ENCODE results near the gene CRYBB1. TPM values are rescaled to one million over a fixed set of nuclear protein-coding genes. Genes with fewer than 3 reads are reported as not detected.

CRYBB1 gene
- total and polyA plus RNA-seq, 2 experiments from 2014 or later, result 1.6 to 3.7 TPM

GRCh38 chr22:26623984-26624383, 6.2 kb upstream of the CRYBB1 start:
- Mint-ChIP-seq H3K9me3 (no peaks in the 10 kb centered on the region; the same call in 2 of the 3 replicates), H3K27ac (no peak overlapping the region), H3K4me1 (peaks cover 10% of the 10 kb centered on the region; the same call in 2 of the 3 replicates), H3K27me3 (ENCODE audit: insufficient read depth, low read depth, poor library complexity) (peaks cover 6% of the 10 kb centered on the region), H3K36me3 (ENCODE audit: low read depth) (no peaks in the 10 kb centered on the region; the same call in 2 of the 3 replicates), H3K4me3 (no peak overlapping the region)
- Histone ChIP-seq H3K4me2 (no peak overlapping the region), H3K36me3 (ENCODE audit: insufficient read depth) (no peaks in the 10 kb centered on the region; the same call in 1 of the 2 replicates), H3K9me2 (ENCODE audit: insufficient read depth) (no peaks in the 10 kb centered on the region), H3K27ac (ENCODE audit: low read depth) (no peak overlapping the region), H2AFZ (no peak overlapping the region), H3F3A (replicated peaks; ENCODE audit: low read depth) (0 out of 2 replicates have a peak, but pooled peaks cover 4% of the 10 kb centered on the region), H3K79me2 (replicated peaks; ENCODE audit: insufficient read depth) (no peaks in the 10 kb centered on the region), H3K4me3 (no peak overlapping the region), H3K27me3 (ENCODE audit: insufficient read depth) (no peaks in the 10 kb centered on the region), H3K4me1 (ENCODE audit: insufficient read depth) (no peaks in the 10 kb centered on the region; the same call in 1 of the 2 replicates), H4K20me1 (replicated peaks; ENCODE audit: insufficient read depth) (no peaks in the 10 kb centered on the region)
- ATAC-seq, result no peak
- TF ChIP-seq ZNF462 (CRISPR knock-in tag; IDR thresholded peaks at IDR 0.05), result no peak
- TF ChIP-seq ZNF331 (CRISPR knock-in tag; IDR thresholded peaks at IDR 0.05; ENCODE audit: low read depth), result no peak
- no peak for TF ChIP-seq ETS1 (IDR thresholded peaks at IDR 0.05)
- TF ChIP-seq NANOG (IDR thresholded peaks at IDR 0.05; ENCODE audit: borderline replicate concordance), result no peak
- TF ChIP-seq CREB1 (CRISPR knock-in tag; IDR thresholded peaks at IDR 0.05; ENCODE audit: low read depth), result no peak
- no peak for TF ChIP-seq CTCF (conservative IDR thresholded peaks at IDR 0.05; ENCODE audit: low read depth in 2 of 2)
- no peak for TF ChIP-seq EZH2phosphoT487 (IDR thresholded peaks at IDR 0.05; ENCODE audit: unreplicated experiment)
- no peak for TF ChIP-seq STAT1 (IDR thresholded peaks at IDR 0.05; ENCODE audit: unreplicated experiment)
- TF ChIP-seq REST (IDR thresholded peaks at IDR 0.05; ENCODE audit: unreplicated experiment), result no peak
- DNase-seq (ENCODE audit: low spot score), result no peak
